NCI-H82 (cell line): Measurements from ENCODE around the gene ARHGAP10.
"Not testable (repeated sequence)": the region's sequence is repeated elsewhere in the genome, so short reads cannot be mapped to it uniquely, and the experiment has no call there.

Experiments
- DNase-seq: peaks from one replicate; lab custom pipeline; 2025; lab: John Stamatoyannopoulos, UW

Gene ARHGAP10

DNA sequence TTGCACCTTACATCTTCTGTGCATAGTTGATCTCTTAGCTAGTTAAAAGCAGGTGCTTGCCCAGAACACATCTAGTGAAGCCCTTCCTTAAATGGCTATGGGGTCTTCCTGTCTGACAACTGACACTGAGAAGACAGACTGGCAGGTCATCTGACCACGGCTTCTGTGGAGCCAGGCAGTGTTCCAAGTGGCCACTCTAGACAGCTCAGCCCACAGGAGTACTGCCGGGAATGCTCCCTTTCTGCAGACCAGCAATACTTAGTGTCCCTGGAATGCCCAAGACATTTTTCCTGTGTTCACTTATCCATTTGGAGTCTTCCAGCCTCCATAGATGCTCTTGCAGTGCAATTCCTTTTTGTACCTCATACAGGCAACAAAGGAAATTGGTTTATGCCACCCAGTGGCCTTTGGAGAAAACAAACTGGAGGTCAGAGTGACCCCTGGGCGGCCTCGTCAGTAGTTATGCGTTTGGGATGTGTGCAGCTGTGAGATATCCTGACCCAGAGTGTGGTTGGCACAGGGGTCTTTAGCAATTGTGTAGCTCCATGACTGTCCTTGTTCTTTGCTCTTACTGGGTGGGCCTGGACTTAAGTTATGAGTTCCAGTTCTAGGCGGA, 335.5 kb downstream of the ARHGAP10 start:
- peak; percentile 30 for DNase-seq

DNA sequence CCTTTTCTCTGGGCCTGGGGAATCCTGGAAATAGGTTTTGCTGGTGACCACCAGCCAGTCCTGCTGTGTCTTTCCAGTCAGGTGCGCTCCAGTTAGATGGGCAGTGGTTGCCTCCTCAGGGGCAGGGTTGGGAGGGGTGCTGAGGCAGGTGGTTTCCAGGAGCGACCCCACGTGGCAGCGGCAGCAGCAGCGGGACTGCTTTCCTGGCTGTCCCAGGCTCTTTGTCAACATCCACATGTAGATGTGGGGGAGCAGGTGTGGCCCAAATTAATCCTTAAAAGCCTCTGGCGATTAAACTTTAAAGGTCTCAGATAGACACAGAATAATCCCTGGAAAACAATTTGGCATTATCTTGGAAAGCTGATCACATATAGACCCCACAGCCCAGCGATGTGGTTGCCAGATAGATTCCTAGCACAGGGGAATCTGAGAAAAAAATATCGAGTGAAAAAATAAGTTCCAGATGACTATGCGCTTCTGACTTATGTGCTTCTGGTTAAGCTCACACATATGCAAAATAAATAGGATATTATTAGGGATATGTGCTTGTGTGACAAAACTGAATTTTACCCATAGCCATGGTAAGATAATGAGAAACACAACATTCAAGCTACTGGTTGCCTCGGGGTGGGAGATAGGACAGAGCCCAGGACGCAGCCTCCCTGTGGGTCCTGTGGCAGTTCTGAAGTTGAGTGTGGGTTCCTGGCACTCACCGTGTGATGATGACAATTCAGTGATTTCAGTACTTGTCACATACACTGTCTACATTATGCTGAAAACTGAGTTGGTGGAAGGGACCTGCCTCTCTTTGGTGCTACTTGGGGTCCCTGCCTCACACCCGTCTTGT, 336.4 kb downstream of the ARHGAP10 start:
- peak; percentile 92 for DNase-seq

DNA sequence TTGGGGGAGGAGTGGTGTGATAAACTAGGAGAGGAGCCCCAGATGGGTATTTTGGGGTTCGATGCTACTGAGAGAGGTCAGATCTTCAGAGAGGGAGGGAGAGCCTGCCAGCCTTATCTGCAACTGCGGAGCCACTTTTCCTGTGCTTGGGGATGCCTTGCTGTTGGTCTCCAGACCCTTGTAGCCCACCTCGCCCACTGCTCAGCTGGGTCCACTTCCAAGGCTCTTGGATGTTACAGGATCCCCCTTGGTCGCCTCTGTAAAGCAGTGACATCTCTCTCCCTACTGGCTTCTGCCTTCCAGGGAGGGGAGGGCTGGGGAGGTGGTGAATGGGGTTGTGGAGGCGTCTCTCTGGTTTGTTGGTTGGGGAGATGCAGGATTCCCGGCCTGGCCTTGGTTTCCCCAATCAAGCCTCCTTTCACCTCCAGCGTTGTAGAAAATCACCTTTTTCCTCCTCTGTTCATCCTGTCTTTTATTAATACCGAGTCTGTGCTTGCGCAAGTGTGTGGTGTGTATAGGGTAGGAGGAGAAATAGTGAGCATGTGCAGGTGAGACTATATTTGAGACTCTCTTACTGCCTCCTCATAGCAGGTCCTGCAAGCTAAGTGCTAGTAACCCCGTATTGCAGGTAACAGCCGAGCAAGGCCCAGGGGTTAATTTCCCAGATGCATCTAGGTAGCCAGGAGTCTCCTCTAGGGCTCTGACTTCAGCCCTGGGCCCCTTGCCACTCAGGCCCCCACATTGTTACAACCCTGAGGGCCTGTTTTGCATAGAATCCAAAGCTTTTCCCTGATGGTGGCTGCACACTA, 337.4 kb downstream of the ARHGAP10 start:
- DNase-seq, result no peak

DNA sequence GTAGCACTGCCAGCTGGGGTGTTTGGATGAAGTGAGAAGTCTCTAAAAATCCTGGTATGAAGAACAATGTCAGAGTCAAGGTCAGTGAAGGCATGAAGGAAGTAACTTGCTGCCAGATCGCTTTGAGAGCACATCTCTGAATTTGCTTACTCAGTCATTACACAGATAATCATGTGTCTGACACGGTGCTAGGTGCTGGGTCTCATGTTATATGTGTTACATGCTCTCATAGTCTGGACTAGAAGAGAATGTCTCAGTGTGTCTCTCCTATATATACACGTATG, 337.9 kb downstream of the ARHGAP10 start:
- no peak for DNase-seq

DNA sequence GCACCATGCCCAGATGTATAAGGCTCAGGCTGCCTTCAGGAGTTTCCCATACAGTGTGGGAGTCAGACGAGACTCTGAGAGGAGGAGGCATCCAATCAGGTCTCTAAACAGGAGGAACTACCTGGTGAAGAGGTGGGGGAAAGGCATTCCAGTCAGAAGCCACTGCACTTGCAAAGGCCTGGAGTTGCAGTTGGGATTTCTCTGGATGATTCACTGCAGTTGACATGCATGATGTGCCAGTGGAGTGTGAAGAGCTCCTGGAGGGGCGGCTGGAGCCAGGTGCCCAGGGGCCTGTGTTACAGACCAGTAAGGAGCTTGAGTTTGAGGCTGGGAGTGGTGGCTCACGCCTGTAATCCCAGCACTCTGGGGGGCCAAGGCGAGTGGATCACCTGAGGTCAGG, 339.1 kb downstream of the ARHGAP10 start:
- no peak for DNase-seq

DNA sequence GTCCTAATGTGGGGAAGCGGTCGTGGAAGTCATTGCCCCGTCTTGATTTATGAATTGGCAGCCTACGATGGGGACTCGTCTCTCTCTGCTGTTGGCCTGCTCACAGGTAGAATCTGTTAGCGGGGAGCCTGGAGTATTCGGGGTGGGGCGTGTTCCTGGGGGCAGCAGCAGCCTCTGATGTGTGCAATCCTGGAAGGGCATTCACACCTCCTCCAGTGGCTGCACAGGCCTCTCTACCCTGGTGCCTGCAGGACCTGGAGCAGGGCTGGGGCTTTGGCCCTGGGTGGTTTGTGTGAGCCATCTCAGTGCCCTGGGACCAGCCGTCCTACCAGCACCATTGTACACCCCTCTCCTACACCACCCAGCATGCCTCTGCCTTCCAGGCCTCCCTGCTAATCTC, 340.9 kb downstream of the ARHGAP10 start:
- DNase-seq, result no peak

DNA sequence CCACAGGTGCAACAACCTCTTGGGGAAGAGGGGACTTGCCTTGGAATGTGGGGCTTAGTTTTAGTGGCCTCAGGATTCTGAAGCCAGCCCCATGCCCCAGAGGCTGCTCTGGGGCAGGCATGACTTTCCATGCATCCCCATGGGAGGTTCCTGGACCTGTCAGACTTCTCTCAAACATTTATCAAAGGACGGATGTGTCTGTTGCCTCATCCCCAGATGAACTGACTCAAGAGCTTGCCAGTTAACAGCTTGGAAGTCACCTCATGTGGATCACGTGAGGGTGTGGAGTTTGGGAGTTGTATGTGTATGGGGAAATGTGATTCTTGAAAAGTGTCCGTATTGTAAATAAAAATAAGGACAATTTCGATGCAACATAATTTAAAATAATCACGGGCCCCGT, 341.5 kb downstream of the ARHGAP10 start:
- no peak for DNase-seq

DNA sequence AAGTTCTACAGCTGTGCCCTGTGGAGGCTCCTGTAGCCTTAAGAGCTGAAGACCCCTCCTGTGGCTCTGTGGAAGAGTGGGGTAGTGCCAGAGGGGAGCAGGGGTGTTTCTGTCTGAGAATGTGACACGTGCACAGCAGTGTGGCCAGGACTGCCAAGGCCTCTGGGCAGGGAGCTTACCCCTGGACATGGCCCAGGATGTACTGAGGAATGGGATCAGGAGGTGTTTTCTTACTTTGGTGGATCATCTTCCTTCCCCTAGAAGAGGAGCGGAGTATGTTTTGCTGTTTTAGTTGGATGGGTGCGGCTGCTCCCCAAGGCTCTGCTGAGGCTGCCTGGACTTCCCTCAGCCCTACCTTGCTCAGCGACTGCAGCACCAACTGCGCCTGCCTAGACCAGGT, 342.6 kb downstream of the ARHGAP10 start:
- no peak for DNase-seq

DNA sequence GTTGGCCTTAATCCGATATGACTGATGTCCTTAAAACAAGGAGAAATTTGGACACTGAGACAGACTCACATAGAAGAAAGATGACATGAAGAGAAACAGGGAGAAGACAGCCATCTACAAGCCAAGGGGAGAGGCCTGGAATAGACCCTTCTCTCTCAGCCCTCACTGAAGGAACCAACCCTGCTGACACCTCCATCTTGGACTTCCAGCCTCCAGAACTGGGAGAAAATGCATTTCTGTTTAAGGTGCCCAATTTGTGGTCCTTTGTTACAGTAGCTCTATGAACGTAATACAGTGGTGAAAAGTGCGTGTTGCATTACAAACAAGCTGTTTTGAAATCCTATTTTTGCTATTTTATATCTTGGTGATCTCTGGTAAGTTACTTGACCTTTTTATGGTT, 343.6 kb downstream of the ARHGAP10 start:
- no peak for DNase-seq

DNA sequence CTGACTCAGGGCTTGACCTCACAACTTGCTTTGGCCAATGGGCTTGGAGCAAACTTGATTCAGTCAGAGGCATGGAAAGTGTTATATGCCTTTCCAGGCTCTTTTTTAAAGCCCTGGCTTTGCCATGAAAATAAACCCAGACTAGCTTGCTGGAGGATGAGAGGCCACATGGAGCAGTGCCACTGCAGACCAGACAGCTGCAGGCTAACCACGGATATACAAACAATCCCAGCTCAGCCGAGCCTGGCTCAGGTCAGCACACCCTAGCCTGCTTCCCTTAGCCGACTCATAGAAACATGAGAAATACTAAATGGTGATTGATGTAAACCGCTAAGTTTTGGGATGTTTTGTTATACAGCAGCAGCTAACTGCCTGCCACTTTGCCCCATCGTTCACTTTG, 345.1 kb downstream of the ARHGAP10 start:
- DNase-seq, result no peak

DNA sequence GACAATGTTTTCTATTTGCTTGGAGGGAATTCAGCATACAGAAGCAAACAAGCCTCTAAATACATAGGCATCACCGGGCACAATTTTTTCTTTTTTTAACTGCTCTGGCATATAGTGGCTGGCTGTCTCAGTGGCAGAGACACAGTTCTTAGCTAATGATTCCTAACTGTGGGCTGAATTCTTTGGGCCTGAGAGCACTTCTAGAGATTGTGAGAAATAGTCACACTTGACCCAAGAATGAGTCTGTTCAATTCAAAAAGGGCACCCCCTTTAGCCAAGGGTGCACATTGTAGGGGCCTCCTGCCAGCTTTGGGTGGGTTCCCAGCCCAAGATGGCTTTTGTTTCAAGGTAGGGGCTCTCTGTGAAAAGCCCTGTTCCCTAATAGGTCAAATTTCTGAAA, 345.7 kb downstream of the ARHGAP10 start:
- no peak for DNase-seq

DNA sequence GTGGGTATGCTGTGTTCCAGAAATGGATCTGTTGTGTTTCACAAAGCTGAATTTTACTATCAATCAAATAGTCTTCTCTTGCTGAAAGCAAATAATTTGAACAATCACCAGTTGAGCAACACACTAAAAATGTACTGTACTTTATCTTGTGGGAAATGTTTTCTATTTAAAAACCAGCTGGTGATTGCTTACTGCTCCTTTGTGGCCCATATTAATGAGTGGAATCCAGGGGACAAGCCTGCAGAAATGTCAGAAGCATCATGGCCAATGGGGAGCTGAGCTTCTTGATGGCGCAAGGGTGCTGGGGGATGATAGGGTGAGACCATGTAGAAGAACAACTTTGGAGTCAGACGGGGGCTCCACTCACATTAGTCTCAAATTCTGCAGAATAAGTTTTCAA, 346.2 kb downstream of the ARHGAP10 start:
- no peak for DNase-seq

DNA sequence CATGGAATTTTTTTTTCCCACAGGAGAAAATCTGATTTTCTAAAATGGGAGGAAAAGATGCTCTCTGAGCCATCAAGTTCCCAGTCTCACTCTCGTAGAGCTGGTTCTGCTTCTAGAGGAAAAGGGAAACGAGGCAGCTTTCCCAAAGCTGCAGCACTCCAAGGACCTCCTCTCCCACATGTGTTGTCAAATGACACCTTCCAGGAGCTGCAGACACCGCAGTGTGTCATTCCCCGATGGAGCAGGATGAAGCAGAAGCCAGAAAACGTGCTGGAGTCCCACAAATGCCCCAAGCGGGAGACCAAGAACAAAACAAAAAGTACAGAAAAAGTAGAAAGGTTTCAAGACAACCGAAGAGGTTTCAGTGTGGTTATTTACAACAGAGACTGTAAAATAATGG, 348.1 kb downstream of the ARHGAP10 start:
- DNase-seq, result no peak

DNA sequence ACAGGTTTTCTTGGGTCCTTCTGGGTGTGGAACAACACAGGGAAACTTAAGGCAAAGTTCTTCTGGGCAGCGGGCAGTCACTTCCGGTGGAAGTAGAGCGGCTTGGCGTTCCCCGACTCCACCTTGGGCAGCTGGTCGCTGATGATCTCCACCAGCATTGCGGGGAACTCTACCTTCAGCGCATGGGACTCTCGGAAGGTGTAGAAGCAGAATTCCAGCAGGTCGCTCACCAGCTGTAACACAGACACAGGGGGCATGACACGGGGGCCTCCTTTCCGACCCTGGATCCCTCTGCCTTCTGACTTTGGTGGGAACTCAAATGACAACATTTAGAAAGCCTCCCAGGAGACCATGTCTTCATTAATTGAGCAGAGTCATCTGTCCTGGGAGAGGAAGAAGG, 349.4 kb downstream of the ARHGAP10 start:
- no peak for DNase-seq

DNA sequence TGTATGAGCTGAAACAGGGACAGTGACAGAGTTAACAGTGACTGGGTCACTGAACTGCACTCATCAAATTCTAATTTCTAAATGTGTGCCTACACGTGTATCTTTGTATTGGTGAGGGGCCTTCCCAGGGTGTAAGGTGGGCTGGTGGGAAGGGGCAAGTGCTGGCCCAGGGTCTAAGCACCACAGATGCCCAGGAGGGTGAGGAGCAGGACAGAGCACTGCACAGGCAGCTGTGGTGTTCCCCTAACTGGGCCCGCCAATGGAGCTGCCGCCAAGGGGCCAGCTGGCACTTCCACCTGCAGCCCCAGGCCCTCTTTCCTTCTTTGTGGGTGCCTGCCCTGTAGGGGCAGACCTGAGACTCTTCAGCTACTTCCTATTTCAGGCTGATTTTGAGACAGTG, 349.9 kb downstream of the ARHGAP10 start:
- no peak for DNase-seq

DNA sequence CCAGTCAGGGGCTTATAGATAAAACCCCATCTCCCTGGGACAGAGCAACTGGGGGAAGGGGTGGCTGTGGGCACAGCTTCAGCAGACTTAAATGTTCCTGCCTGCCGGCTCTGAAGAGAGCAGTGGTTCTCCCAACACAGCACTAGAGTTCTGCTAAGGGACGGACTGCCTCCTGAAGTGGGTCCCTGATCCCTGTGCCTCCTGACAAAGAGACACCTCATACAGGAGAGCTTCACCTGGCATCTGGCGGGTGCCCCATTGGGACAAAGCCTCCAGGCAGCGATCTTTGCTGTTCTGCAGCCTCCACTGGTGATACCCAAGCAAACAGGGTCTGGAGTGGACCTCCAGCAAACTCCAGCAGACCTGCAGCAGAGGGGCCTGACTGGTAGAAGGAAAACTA, 351.2 kb downstream of the ARHGAP10 start:
- not testable (repeated sequence) for DNase-seq

DNA sequence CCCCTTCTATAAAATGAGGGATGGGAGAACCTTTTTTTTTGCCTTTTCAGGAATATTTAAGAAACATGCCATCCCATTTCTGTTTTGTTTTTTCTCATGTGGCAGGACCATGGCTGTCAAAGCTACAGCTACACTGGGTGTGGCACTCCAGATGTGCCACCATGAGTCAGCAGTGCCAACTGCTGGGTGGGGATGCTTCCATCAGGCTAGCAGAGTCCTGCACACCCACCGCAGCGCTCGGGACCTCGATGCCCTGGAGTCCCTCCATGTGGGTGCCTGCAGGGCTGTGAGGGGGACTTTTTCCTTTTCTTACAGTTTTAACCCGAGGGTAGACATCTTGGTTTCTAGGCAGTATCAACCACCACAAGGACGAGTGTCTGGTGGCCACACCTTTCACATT, 357.7 kb downstream of the ARHGAP10 start:
- no peak for DNase-seq

DNA sequence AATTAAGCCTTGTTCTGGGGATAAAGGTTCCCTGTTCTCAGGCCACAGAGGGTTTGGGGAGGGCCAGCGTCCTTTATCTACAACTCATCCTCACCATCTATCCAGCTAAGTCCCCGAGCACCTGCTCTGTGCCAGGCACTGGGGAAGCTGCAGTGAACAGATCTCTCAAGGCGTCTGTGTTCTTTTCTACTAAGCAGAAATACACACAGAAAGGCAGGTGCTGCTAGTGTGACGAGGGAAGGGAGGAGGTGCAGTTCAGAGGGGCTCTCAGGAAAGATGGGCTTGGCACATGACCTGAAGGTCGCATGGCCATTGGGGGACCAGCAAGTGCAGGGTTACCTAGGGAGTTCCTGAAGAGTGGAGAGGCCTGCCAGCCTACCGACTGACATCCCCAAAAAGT, 358.1 kb downstream of the ARHGAP10 start:
- DNase-seq, result no peak

DNA sequence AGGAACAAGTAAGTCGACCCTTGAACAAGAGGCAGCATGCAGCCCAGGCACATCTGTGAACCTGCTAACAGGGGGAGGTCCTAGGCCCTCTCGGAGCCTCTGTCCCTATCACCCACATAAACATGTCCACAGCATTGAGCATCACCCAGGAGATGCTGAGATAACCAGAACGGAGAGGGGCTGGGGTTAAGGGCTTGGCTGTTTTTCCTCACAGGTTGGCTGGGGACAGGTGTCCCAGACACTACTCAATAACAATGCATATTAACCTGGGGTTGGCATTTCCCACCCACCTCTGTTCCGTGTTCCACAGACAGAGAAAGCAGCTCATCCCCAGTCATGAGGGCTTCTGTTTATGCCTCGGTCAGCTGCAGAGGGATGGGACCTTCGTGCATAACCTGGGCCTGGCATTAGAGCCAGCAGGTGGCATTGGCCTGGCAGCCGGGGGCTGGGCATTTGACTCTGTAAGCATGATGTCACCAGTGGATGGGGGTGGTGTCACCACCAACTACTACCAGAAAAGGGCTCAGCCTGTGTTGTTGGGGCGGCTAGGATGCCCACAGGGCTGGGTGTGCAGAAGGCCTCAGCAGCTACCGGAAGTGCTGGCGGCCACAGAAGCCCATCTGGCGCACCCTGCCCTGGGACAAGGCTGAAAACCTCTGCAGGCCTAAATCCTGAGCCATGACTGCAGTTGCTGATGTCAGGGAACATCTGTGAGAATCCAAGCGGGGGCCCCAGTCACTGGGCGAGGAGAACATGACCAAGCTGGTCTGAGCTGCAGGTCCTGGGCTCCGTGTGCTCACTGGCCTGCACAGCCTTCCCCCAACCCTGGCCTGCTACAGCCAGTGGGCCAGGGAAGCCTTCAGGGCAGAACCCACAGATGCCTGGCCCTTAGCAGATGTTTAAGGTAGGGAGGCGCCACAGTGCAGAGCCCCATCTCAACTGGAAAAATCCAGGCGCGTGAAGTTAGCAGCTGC, 358.9 kb downstream of the ARHGAP10 start:
- DNase-seq, result no peak

DNA sequence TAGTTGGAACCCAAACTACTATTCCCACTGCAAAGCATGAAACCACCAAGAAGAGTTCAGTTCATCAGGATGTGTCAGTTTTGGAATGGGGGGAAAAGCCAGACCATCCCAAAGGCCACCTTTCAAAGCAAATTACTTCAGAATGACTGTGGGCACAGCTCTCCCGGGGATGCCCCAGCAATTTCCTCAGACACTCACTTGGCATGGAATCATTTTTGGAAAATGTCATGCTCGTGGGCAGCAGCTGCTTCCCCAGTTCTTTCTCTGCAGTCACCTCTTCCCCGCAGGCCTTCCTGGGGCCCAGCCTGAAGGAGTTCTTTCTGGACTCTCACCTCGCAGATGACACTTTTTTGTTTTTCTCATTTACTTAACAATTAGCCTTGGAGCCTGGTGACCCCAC, 360.0 kb downstream of the ARHGAP10 start:
- DNase-seq, result no peak

DNA sequence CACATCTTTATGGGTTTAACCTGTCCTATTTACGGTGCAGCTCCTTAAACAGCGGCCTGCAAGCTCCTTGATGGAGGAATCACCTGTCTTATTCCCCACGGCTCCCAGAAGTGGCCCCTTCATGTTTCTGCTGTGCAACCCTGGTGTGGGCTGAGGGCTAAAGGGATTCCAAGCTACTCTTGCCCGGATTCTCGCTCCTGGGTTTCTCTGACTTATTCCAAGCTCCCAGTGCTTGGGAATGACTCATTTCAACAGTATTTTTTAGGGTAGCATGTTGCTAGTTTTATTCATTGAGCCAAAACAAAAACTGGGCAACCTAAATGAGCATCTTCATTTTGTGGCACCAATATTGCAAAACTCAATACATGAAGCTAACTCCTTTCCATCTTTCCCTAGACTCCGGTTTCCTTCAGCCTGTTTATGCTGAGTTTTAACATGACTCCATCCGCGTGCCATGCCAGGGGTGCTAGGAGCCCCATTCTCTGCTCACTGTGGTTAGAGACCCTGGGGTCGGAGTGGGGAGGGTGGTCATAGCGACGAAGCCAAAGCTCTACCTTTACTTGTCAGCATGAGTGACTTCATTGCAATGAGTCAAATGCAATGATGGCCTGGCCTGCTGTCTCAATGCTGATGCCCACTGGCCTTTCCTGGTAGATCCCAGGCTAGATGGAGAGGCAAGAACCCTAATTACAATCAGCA, 360.6 kb downstream of the ARHGAP10 start:
- no peak for DNase-seq
